Keratinocyte (primary cell): ENCODE data around the gene MAGI2. TPM values are rescaled to one million over a fixed set of nuclear protein-coding genes. Genes with fewer than 3 reads are reported as not detected.

Experiments used
- DNase-seq: peaks from one replicate; pipeline ENCODE4 v3.0.0-alpha.2; 2011; ENCODE audit warnings: low read depth, missing footprints, low spot score
- FAIRE-seq: peaks from 2 replicates; lab custom pipeline; 2011; peaks lifted over from hg19 to GRCh38; lab: Jason Lieb, UNC
- H2AFZ ChIP-seq: 2 replicates; pipeline ENCODE4 v1.6.0; 2012; ENCODE audit warnings: low read length, control low read depth, inconsistent platforms; ENCODE audit not compliant: control insufficient read depth
- H3K27ac ChIP-seq: 2 replicates; pipeline ENCODE4 v1.5.1; 2011; ENCODE audit warnings: low read length; ENCODE audit not compliant: control insufficient read depth, insufficient read depth
- H3K27me3 ChIP-seq: 3 replicates; pipeline ENCODE4 v1.6.0; 2011; ENCODE audit warnings: low read length; ENCODE audit not compliant: control insufficient read depth, insufficient read depth; ENCODE audit errors: extremely low read depth
- H3K36me3 ChIP-seq, 2 experiments: 2 replicates in 1 of 2; 3 replicates in 1 of 2; pipeline ENCODE4 v1.5.1; 2011; ENCODE audit warnings: low read length in 2 of 2, mild to moderate bottlenecking in 1 of 2; ENCODE audit not compliant: control insufficient read depth in 2 of 2, insufficient read depth in 2 of 2; ENCODE audit errors: extremely low read depth in 1 of 2
- H3K4me1 ChIP-seq: 3 replicates; pipeline ENCODE4 v1.5.1; 2011; ENCODE audit warnings: low read length; ENCODE audit not compliant: control insufficient read depth, insufficient read depth; ENCODE audit errors: extremely low read depth
- H3K4me2 ChIP-seq: 3 replicates; pipeline ENCODE4 v1.6.0; 2011; ENCODE audit warnings: low read depth, low read length; ENCODE audit not compliant: control insufficient read depth, insufficient read depth; ENCODE audit errors: extremely low read depth
- H3K4me3 ChIP-seq, 3 experiments: fragments of 200-600 bp in 1 of 3; sonication (generic) in 1 of 3; 2 replicates in 2 of 3; 3 replicates in 1 of 3; pipeline ENCODE4 v1.5.1; 2011 to 2016; ENCODE audit warnings: low read length in 3 of 3, mild to moderate bottlenecking in 3 of 3, control low read depth in 2 of 3, inconsistent platforms in 1 of 3, low read depth in 1 of 3, mixed read lengths in 1 of 3, mixed run types in 1 of 3, moderate library complexity in 1 of 3; ENCODE audit not compliant: control insufficient read depth in 2 of 3, insufficient read depth in 2 of 3; ENCODE audit errors: extremely low read depth in 1 of 3
- H3K79me2 ChIP-seq: 2 replicates; pipeline ENCODE4 v1.6.0; 2012; ENCODE audit warnings: low read length; ENCODE audit not compliant: control insufficient read depth, insufficient read depth
- H3K9ac ChIP-seq: 3 replicates; pipeline ENCODE4 v1.6.0; 2011; ENCODE audit warnings: low read length; ENCODE audit not compliant: control insufficient read depth, insufficient read depth; ENCODE audit errors: extremely low read depth
- H3K9me1 ChIP-seq: 3 replicates; pipeline ENCODE4 v1.6.0; 2011; ENCODE audit warnings: low read length; ENCODE audit not compliant: control insufficient read depth, insufficient read depth; ENCODE audit errors: extremely low read depth
- H3K9me3 ChIP-seq: 2 replicates; pipeline ENCODE4 v1.5.1; 2012; ENCODE audit warnings: low read depth, low read length; ENCODE audit not compliant: control insufficient read depth
- H4K20me1 ChIP-seq: 3 replicates; pipeline ENCODE4 v1.6.0; 2011; ENCODE audit warnings: low read length; ENCODE audit not compliant: control insufficient read depth, insufficient read depth; ENCODE audit errors: extremely low read depth
- EZH2 ChIP-seq: IDR thresholded peaks from one replicate; pipeline ENCODE4 v1.6.1; 2012; ENCODE audit warnings: inconsistent platforms, mild to moderate bottlenecking, low read length, moderate library complexity
- dilution Hi-C: fragments of 300-500 bp; cut with MboI; formaldehyde crosslinking; loops from one replicate; pipeline ENCODE4 v1.7.0; 2020; ENCODE audit warnings: low sequenced_read_pairs; ENCODE audit not compliant: extremely low pct_ligation_motif_present
- polyA plus RNA-seq, 5 experiments: library from polyadenylated mRNA; depleted of rRNA in 3 of 5; stranded (reverse) in 3 of 5; stranded (forward) in 1 of 5; unstranded in 1 of 5; fragments of >200 nt; gene quantifications; 1 replicate in 1 of 5; 2 replicates in 3 of 5; 3 replicates in 1 of 5; pipeline versions ENCODE4 v1.2.1 to v1.2.3, GENCODE V29; 2011 to 2012; ENCODE audit warnings: missing spikeins in 2 of 5, low read depth in 1 of 5, low replicate concordance in 1 of 5
- TF ChIP-seq, protein P1 (sequence below), 3 experiments: IDR thresholded peaks in 1 of 3; conservative IDR thresholded peaks in 1 of 3; optimal IDR thresholded peaks in 1 of 3; 2 replicates in 2 of 3; 3 replicates in 1 of 3; pipeline versions ENCODE3 to v1.5.1; 2011; ENCODE audit warnings: low read length in 3 of 3, mild to moderate bottlenecking in 3 of 3, moderate library complexity in 2 of 3, control low read depth in 1 of 3, inconsistent platforms in 1 of 3; ENCODE audit not compliant: insufficient read depth in 2 of 3; ENCODE audit errors: extremely low read depth in 1 of 3

The MAGI2 gene
- polyA plus RNA-seq, 1 donor (not counting 4 experiments of a cell fraction or from before 2014, with no cell fraction given), result 0.07 TPM

DNA sequence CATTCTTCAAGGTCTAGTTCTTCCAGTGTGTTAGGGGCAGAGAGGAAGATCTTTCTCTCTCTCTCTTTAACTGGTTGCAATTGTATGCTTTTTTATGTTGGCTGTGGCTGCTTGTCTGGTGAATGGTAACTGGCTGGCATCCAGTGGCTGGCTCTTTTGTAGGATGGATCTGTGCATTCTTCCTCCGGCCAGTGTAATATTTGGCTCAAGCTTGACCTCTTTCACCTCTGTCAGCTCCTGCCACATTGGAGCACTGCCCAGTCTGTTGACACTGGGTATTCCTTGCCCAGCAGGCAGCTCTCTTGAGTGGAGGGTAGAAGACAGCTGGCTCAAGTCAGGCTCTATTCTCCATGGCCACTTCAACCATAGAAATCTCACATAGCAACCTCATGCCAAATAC, 1126.6 kb downstream of the MAGI2 start:
- DNase-seq (no peak), FAIRE-seq (no peak)
- H3K9me1 ChIP-seq, result no peaks in the 10 kb centered on the region
- no peak overlapping the region for H3K4me2 ChIP-seq
- H4K20me1 ChIP-seq, result no peaks in the 10 kb centered on the region
- no peaks in the 10 kb centered on the region for H3K4me1 ChIP-seq
- no peaks in the 10 kb centered on the region for H3K27me3 ChIP-seq
- H3K9ac ChIP-seq, result no peak overlapping the region
- no peak overlapping the region for H3K27ac ChIP-seq
- dilution Hi-C loops, result no loop called here
- no peaks in the 10 kb centered on the region for H3K36me3 ChIP-seq
- no peaks in the 10 kb centered on the region for H3K9me3 ChIP-seq
- H2AFZ ChIP-seq, result no peak overlapping the region
- TF ChIP-seq EZH2, result no peak
- TF ChIP-seq, protein P1, sequence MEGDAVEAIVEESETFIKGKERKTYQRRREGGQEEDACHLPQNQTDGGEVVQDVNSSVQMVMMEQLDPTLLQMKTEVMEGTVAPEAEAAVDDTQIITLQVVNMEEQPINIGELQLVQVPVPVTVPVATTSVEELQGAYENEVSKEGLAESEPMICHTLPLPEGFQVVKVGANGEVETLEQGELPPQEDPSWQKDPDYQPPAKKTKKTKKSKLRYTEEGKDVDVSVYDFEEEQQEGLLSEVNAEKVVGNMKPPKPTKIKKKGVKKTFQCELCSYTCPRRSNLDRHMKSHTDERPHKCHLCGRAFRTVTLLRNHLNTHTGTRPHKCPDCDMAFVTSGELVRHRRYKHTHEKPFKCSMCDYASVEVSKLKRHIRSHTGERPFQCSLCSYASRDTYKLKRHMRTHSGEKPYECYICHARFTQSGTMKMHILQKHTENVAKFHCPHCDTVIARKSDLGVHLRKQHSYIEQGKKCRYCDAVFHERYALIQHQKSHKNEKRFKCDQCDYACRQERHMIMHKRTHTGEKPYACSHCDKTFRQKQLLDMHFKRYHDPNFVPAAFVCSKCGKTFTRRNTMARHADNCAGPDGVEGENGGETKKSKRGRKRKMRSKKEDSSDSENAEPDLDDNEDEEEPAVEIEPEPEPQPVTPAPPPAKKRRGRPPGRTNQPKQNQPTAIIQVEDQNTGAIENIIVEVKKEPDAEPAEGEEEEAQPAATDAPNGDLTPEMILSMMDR (optimal IDR thresholded peaks at IDR 0.05 in 1 of 3, IDR thresholded peaks at IDR 0.05 in 1 of 3, conservative IDR thresholded peaks at IDR 0.05 in 1 of 3; ENCODE audit: extremely low read depth in 1 of 3, insufficient read depth in 2 of 3, low read length in 3 of 3), result no peak
- no peak overlapping the region for H3K4me3 ChIP-seq
- no peaks in the 10 kb centered on the region for H3K79me2 ChIP-seq

DNA sequence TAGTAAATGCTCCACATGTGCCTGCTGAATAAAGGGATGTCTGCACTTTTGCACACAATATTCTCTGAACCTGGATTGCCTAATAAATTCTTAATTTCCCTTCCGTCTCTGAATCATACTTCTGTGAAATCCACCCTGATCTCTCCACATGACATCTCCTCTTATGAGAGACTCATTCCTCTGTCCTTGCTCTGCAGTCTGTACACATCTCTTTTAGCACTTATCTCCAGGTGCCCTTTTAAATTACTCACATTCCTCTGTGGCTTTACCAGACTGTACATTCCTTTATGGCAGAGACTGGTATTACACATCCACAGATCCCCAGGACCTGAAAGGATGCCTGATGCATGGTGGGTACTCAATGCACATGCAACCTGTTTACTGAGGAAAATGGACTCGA, 1127.3 kb downstream of the MAGI2 start:
- Histone ChIP-seq H3K36me3 (no peaks in the 10 kb centered on the region), H3K9ac (no peak overlapping the region), H2AFZ (no peak overlapping the region), H4K20me1 (no peaks in the 10 kb centered on the region), H3K79me2 (no peaks in the 10 kb centered on the region), H3K4me2 (no peak overlapping the region), H3K9me1 (no peaks in the 10 kb centered on the region), H3K9me3 (no peaks in the 10 kb centered on the region), H3K27me3 (no peaks in the 10 kb centered on the region), H3K4me1 (no peaks in the 10 kb centered on the region), H3K27ac (no peak overlapping the region), H3K4me3 (no peak overlapping the region)
- no peak for TF ChIP-seq EZH2
- TF ChIP-seq, protein P1 (optimal IDR thresholded peaks at IDR 0.05 in 1 of 3, IDR thresholded peaks at IDR 0.05 in 1 of 3, conservative IDR thresholded peaks at IDR 0.05 in 1 of 3; ENCODE audit: extremely low read depth in 1 of 3, insufficient read depth in 2 of 3, low read length in 3 of 3), result no peak
- no peak for DNase-seq
- dilution Hi-C loops, result no loop called here
- FAIRE-seq, result no peak
